GM23248 (cell line): ENCODE data around the gene GNAQ. TPM values are rescaled to one million over a fixed set of nuclear protein-coding genes. Genes with fewer than 3 reads are reported as not detected.

ENCODE experiments used
- DNase-seq: peaks from one replicate; pipeline ENCODE4 v3.0.0-alpha.2; 2015
- H2AFZ ChIP-seq: fragments of 200-600 bp; sonication (generic); 2 replicates; pipeline ENCODE4 v1.6.1; 2016; ENCODE audit warnings: antibody characterized with exemption
- H3F3A ChIP-seq: fragments of 200-600 bp; sonication (generic); 2 replicates; pipeline ENCODE4 v1.6.1; 2016; ENCODE audit warnings: mild to moderate bottlenecking, antibody characterized with exemption, mixed run types; ENCODE audit not compliant: insufficient read depth
- H3K27ac ChIP-seq: fragments of 200-600 bp; sonication (generic); 2 replicates; pipeline ENCODE4 v1.5.1; 2016; ENCODE audit warnings: mild to moderate bottlenecking
- H3K27me3 ChIP-seq: fragments of 200-600 bp; sonication (generic); replicated peaks from 2 replicates; pipeline ENCODE4 v1.6.1; 2016; ENCODE audit warnings: mild to moderate bottlenecking; ENCODE audit not compliant: insufficient read depth
- H3K36me3 ChIP-seq: fragments of 200-600 bp; sonication (generic); 2 replicates; pipeline ENCODE4 v1.6.1; 2016; ENCODE audit warnings: low read depth, mild to moderate bottlenecking
- H3K4me1 ChIP-seq: fragments of 200-600 bp; sonication (generic); 2 replicates; pipeline ENCODE4 v1.6.1; 2016; ENCODE audit warnings: mild to moderate bottlenecking; ENCODE audit not compliant: insufficient read depth
- H3K4me2 ChIP-seq: fragments of 200-600 bp; sonication (generic); one replicate; pipeline ENCODE4 v1.6.1; 2016; ENCODE audit warnings: mild to moderate bottlenecking; ENCODE audit not compliant: unreplicated experiment
- H3K4me3 ChIP-seq: fragments of 200-600 bp; sonication (generic); 2 replicates; pipeline ENCODE4 v1.5.1; 2016; ENCODE audit warnings: mild to moderate bottlenecking
- H3K79me2 ChIP-seq: fragments of 200-600 bp; sonication (generic); 2 replicates; pipeline ENCODE4 v1.6.1; 2016; ENCODE audit warnings: mild to moderate bottlenecking; ENCODE audit not compliant: insufficient read depth
- H3K9ac ChIP-seq: fragments of 200-600 bp; sonication (generic); 2 replicates; pipeline ENCODE4 v1.6.1; 2016; ENCODE audit warnings: mild to moderate bottlenecking
- H3K9me2 ChIP-seq: fragments of 200-600 bp; sonication (generic); 2 replicates; pipeline ENCODE4 v1.6.1; 2016; ENCODE audit warnings: mixed run types, mild to moderate bottlenecking, moderate library complexity; ENCODE audit not compliant: insufficient read depth
- H3K9me3 ChIP-seq: fragments of 200-600 bp; sonication (generic); one replicate; pipeline ENCODE4 v1.6.1; 2017; ENCODE audit warnings: low read depth
- H4K20me1 ChIP-seq: fragments of 200-600 bp; sonication (generic); 2 replicates; pipeline ENCODE4 v1.6.0; 2016; ENCODE audit not compliant: insufficient read depth
- EZH2 ChIP-seq: fragments of 200-600 bp; sonication (generic); IDR thresholded peaks from 2 replicates; pipeline ENCODE4 v1.6.1; 2018; ENCODE audit warnings: antibody characterized with exemption, mild to moderate bottlenecking; ENCODE audit not compliant: insufficient read depth, poor library complexity, severe bottlenecking
- EZH2phosphoT487 ChIP-seq: fragments of 200-600 bp; sonication (generic); IDR thresholded peaks from 2 replicates; pipeline ENCODE4 v1.6.1; 2018; ENCODE audit warnings: antibody characterized with exemption, moderate library complexity, mild to moderate bottlenecking, low read depth; ENCODE audit not compliant: insufficient read depth
- whole genome bisulfite sequencing, 2 experiments: methylation state at CpG; one replicate each; pipeline ENCODE4 v1.1.6; 2015 to 2017; ENCODE audit warnings: low lambda C conversion rate in 2 of 2, low coverage in 1 of 2; ENCODE audit errors: missing lambda C conversion rate in 2 of 2; 5-methylcytosine and 5-hydroxymethylcytosine counted together
- in situ Hi-C: fragments of 300-500 bp; cut with MboI; formaldehyde crosslinking; loops from 2 replicates; pipeline ENCODE4 v1.15.0; 2020
- polyA plus RNA-seq: library from polyadenylated mRNA; unstranded; fragments of >200 nt; fragmentation: Nextera tagmentation; extraction: Ambion mirVana; gene quantifications from 2 replicates; pipeline ENCODE4 v1.2.1, GENCODE V29; 2016
- total RNA-seq: library from RNA; depleted of rRNA; stranded (reverse); fragments of >200 nt; shearing (Covaris generic); gene quantifications from 2 replicates; pipeline ENCODE4 v1.2.3, GENCODE V29; 2014

Gene GNAQ
- total and polyA plus RNA-seq, 2 experiments from 2014 or later = 11.5 to 32.7 TPM

DNA sequence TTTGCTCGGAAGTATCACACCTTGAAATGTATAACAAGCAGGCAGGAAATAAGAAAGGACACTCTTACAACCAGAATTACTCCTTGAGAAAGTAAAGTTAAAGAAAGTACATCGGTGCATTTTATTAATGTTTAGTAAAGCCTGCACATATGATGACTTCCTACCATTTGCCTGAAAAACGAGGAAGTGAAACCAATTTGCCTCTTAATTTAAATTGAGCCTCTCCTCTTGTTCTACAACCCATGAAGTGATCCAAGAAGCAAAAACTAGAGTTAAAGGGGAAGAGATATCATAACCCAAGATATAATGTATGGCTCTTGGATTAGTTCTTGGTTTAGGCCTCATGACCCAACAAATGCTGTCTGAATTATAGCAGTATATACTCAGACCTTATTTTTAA is 95.6 kb downstream of the GNAQ start:
- H3F3A ChIP-seq = no peaks in the 10 kb centered on the region
- no peak overlapping the region for H3K9ac ChIP-seq
- H3K79me2 ChIP-seq = peaks cover 90% of the 10 kb centered on the region
- no peaks in the 10 kb centered on the region for H3K4me1 ChIP-seq
- H3K36me3 ChIP-seq = no peaks in the 10 kb centered on the region
- no peak overlapping the region for H2AFZ ChIP-seq
- H3K9me2 ChIP-seq = no peaks in the 10 kb centered on the region
- H3K4me2 ChIP-seq = no peak overlapping the region
- no peak for DNase-seq
- no peaks in the 10 kb centered on the region for H3K27me3 ChIP-seq
- no peak overlapping the region for H3K4me3 ChIP-seq
- H3K9me3 ChIP-seq = no peaks in the 10 kb centered on the region
- no peak overlapping the region for H3K27ac ChIP-seq
- in situ Hi-C loops = no loop called here
- TF ChIP-seq EZH2 (no peak), EZH2phosphoT487 (no peak)
- H4K20me1 ChIP-seq = peaks cover 11% of the 10 kb centered on the region; the same call in 1 of the 2 replicates
- 61 to 75% methylated on average over 3 of the region's 3 CpGs for WGBS, 2 experiments

DNA sequence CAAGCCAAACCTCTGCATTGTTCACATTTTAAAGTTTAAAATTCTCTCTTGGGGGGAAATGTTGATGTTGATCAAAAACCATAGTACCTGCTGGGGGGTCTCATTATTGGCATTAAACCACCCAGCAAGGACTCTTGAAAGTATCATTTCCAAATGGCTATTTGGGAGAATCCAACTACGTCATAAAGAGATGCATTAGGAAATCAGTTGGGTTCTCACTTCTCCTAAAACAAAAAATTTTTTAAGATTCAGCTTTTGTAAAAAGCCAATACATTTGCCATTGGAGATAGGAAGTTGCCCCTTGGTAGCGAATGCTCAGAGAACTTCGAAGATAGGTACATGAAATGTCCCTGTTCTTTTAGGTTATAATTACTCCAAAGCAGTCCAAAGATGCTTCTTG is 96.4 kb downstream of the GNAQ start:
- Histone ChIP-seq H3K9me2 (no peaks in the 10 kb centered on the region), H2AFZ (no peak overlapping the region), H3F3A (no peaks in the 10 kb centered on the region), H4K20me1 (peaks cover 11% of the 10 kb centered on the region; the same call in 1 of the 2 replicates), H3K4me1 (no peaks in the 10 kb centered on the region), H3K27me3 (no peaks in the 10 kb centered on the region), H3K27ac (no peak overlapping the region), H3K4me2 (no peak overlapping the region), H3K4me3 (no peak overlapping the region), H3K9ac (no peak overlapping the region), H3K9me3 (no peaks in the 10 kb centered on the region), H3K36me3 (no peaks in the 10 kb centered on the region), H3K79me2 (peaks cover 90% of the 10 kb centered on the region)
- no peak for DNase-seq
- in situ Hi-C loops = no loop called here
- no peak for TF ChIP-seq EZH2phosphoT487
- no peak for TF ChIP-seq EZH2
- 96 to 97% methylated on average over 3 of the region's 3 CpGs for WGBS, 2 experiments

DNA sequence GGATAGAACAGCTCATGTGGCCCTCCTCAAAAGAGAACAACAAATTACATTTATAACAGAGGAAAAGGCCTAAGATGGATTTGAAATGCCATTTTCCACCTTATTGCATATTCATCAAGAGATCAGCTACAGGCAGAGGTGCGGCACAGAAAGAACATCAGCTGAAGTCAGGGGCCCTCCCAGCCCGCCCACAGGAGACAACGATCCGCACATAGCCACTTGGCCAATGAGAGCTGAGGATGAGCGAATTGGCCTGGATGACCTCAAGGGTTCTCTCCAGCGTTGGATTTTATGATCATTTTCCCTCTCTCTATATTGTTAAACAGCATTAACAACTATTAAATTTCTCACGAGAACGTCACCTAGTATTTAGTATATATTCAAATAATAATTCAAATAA is 97.6 kb downstream of the GNAQ start:
- H3F3A ChIP-seq = no peaks in the 10 kb centered on the region
- no peaks in the 10 kb centered on the region for H3K36me3 ChIP-seq
- no peak overlapping the region for H3K9ac ChIP-seq
- DNase-seq = no peak
- in situ Hi-C loops = no loop called here
- no peaks in the 10 kb centered on the region for H3K9me3 ChIP-seq
- H3K27ac ChIP-seq = no peak overlapping the region
- H3K27me3 ChIP-seq = no peaks in the 10 kb centered on the region
- 0 out of 2 replicates have a peak, but pooled peaks cover 4% of the 10 kb centered on the region for H3K4me1 ChIP-seq
- TF ChIP-seq EZH2 = no peak
- TF ChIP-seq EZH2phosphoT487 = no peak
- H3K79me2 ChIP-seq = peaks cover 86% of the 10 kb centered on the region
- H3K4me3 ChIP-seq = no peak overlapping the region
- no peak overlapping the region for H2AFZ ChIP-seq
- no peak overlapping the region for H3K4me2 ChIP-seq
- 93 to 98% methylated on average over 8 of the region's 8 CpGs for WGBS, 2 experiments
- no peaks in the 10 kb centered on the region for H3K9me2 ChIP-seq
- peaks cover 11% of the 10 kb centered on the region; the same call in 1 of the 2 replicates for H4K20me1 ChIP-seq

DNA sequence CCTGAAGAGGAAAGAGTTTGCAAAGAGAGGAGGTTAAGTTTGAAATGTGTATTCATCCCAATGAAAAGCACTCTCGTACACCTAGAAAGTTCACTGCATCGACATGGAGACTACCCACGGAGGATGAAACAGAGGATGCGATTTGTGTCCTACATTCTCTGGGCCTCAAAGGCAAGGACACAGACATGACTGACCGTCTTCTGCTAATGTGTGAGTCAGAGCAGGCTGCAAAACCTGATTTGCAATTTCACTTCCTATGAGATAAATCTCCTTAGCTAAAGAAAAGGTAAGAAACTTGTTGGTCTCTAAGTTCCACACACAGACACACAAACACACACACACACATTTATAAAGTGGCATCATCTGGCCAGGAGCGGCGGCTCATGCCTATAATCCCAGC is 98.6 kb downstream of the GNAQ start:
- DNase-seq = no peak
- Histone ChIP-seq H2AFZ (no peak overlapping the region), H3K27ac (no peak overlapping the region), H3F3A (0 out of 2 replicates have a peak, but pooled peaks cover under 1% of the 10 kb centered on the region), H3K9ac (no peak overlapping the region), H3K4me2 (no peak overlapping the region), H3K79me2 (peaks cover 83% of the 10 kb centered on the region), H3K9me3 (no peaks in the 10 kb centered on the region), H3K9me2 (no peaks in the 10 kb centered on the region), H3K36me3 (no peaks in the 10 kb centered on the region), H3K27me3 (no peaks in the 10 kb centered on the region), H4K20me1 (peaks cover 8% of the 10 kb centered on the region; the same call in 1 of the 2 replicates), H3K4me1 (peaks cover 5% of the 10 kb centered on the region; the same call in 1 of the 2 replicates), H3K4me3 (no peak overlapping the region)
- WGBS, 2 experiments = 96 to 97% methylated on average over 7 of the region's 7 CpGs
- in situ Hi-C loops = no loop called here
- no peak for TF ChIP-seq EZH2
- TF ChIP-seq EZH2phosphoT487 = no peak

DNA sequence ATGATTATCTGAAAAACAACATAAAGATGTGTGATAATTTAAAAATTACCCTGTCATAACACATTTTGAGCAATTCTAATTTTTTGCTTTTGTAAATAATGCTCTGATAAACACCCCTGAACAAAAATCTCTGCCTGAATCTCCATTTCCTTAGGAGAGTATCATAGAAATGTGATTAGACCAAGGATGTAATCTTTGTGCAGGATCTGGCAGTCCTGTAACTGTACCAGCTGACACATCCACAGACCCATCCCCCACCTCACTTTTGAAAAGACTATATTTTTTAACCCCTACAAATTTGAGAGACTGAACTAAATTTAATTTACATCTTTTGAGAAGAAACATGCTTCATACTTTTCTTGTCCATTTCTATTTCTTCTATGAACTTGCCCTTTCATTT is 101.7 kb downstream of the GNAQ start:
- Histone ChIP-seq H3K9me3 (no peaks in the 10 kb centered on the region), H3K4me1 (peaks cover 35% of the 10 kb centered on the region), H3K36me3 (no peaks in the 10 kb centered on the region), H3K27me3 (no peaks in the 10 kb centered on the region), H3K27ac (no peak overlapping the region), H2AFZ (no peak overlapping the region), H3K4me2 (no peak overlapping the region), H3K9me2 (no peaks in the 10 kb centered on the region), H3K4me3 (no peak overlapping the region), H3K9ac (no peak overlapping the region), H3K79me2 (peaks cover 75% of the 10 kb centered on the region), H3F3A (peaks cover 25% of the 10 kb centered on the region), H4K20me1 (no peaks in the 10 kb centered on the region)
- DNase-seq = no peak
- in situ Hi-C loops = no loop called here
- no peak for TF ChIP-seq EZH2
- no peak for TF ChIP-seq EZH2phosphoT487
